IMR-90 (cell line): ENCODE data around the gene ROR2. TPM values are rescaled to one million over a fixed set of nuclear protein-coding genes. Genes with fewer than 3 reads are reported as not detected.
A peak's percentile ranks its signal among the peaks of the same experiment; 100 is the strongest.

Source experiments
- ATAC-seq: fragments of 200-7000 bp; cut with Tn5 transposase; 2 replicates; pipeline ENCODE4 v1.9.1; 2020; ENCODE audit warnings: low read depth, mild to moderate bottlenecking, moderate library complexity
- BruUV-seq: library from RNA; stranded (reverse); fragments of 400-500 nt; replicated peaks from 2 replicates; lab custom pipeline; 2021; lab: Mats Ljungman, UMichigan
- CTCF ChIA-PET: fragments of 300-600 bp; formaldehyde crosslinking; extraction: SDS; loops from one replicate; lab custom pipeline; 2021; ENCODE audit warnings: antibody characterized with exemption; lab: Yijun Ruan, JAX
- POLR2A ChIA-PET: fragments of 300-600 bp; sonication (Branson Sonifier 250); formaldehyde crosslinking; loops from one replicate; lab custom pipeline; 2022; ENCODE audit warnings: antibody characterized with exemption; ENCODE audit not compliant: unreplicated experiment; lab: Charles Lee
- DNase-seq: peaks from one replicate; pipeline ENCODE4 v3.0.0; 2013
- H2AFZ ChIP-seq: replicated peaks from 2 replicates; pipeline ENCODE3; 2013; ENCODE audit warnings: low read length, mild to moderate bottlenecking; ENCODE audit not compliant: poor library complexity
- H2AK5ac ChIP-seq: 2 replicates; pipeline ENCODE4 v1.6.1; 2013; ENCODE audit warnings: low read depth, low read length, inconsistent platforms
- H2AK9ac ChIP-seq: replicated peaks from 2 replicates; pipeline ENCODE3; 2013; ENCODE audit warnings: mild to moderate bottlenecking, low read depth, low read length, moderate library complexity; ENCODE audit not compliant: poor library complexity
- H2BK120ac ChIP-seq: 2 replicates; pipeline ENCODE4 v1.6.1; 2013; ENCODE audit warnings: low read depth, low read length, inconsistent platforms
- H2BK15ac ChIP-seq: 3 replicates; pipeline ENCODE4 v1.6.1; 2013; ENCODE audit warnings: low read depth, low read length, inconsistent platforms
- H2BK20ac ChIP-seq: 2 replicates; pipeline ENCODE4 v1.6.1; 2013; ENCODE audit warnings: low read depth, mild to moderate bottlenecking, inconsistent platforms, low read length, moderate library complexity
- H2BK5ac ChIP-seq: 2 replicates; pipeline ENCODE4 v1.6.1; 2013; ENCODE audit warnings: mild to moderate bottlenecking, low read depth, low read length, inconsistent platforms; ENCODE audit not compliant: poor library complexity, severe bottlenecking
- H3K14ac ChIP-seq: replicated peaks from 2 replicates; pipeline ENCODE4 v1.6.1; 2013; ENCODE audit warnings: low read depth, low read length, inconsistent platforms
- H3K18ac ChIP-seq: 2 replicates; pipeline ENCODE4 v1.6.1; 2013; ENCODE audit warnings: low read depth, low read length, control low read depth
- H3K23ac ChIP-seq: 2 replicates; pipeline ENCODE4 v1.6.1; 2013; ENCODE audit warnings: low read depth, low read length, inconsistent platforms
- H3K27ac ChIP-seq: 2 replicates; pipeline ENCODE4 v1.5.1; 2013; ENCODE audit warnings: mild to moderate bottlenecking, control low read depth, low read length; ENCODE audit not compliant: insufficient read depth
- H3K27me3 ChIP-seq: 2 replicates; pipeline ENCODE4 v1.6.1; 2013; ENCODE audit warnings: low read length; ENCODE audit not compliant: control insufficient read depth, insufficient read depth
- H3K36me3 ChIP-seq: 2 replicates; pipeline ENCODE4 v1.6.1; 2013; ENCODE audit warnings: low read length, mixed read lengths; ENCODE audit not compliant: control insufficient read depth, insufficient read depth
- H3K4ac ChIP-seq: 2 replicates; pipeline ENCODE4 v1.6.1; 2013; ENCODE audit warnings: low read depth, low read length, inconsistent platforms
- H3K4me1 ChIP-seq: 2 replicates; pipeline ENCODE4 v1.6.1; 2013; ENCODE audit warnings: low read length, mixed read lengths; ENCODE audit not compliant: control insufficient read depth, insufficient read depth
- H3K4me2 ChIP-seq: 2 replicates; pipeline ENCODE4 v1.6.1; 2013; ENCODE audit warnings: low read depth, mild to moderate bottlenecking, control low read depth, low read length, moderate library complexity
- H3K4me3 ChIP-seq: 2 replicates; pipeline ENCODE4 v1.5.1; 2013; ENCODE audit warnings: low read depth, mild to moderate bottlenecking, control low read depth, low read length, moderate library complexity; ENCODE audit not compliant: insufficient read depth
- H3K56ac ChIP-seq: 2 replicates; pipeline ENCODE4 v1.6.1; 2013; ENCODE audit warnings: low read length, inconsistent platforms; ENCODE audit not compliant: insufficient read depth; ENCODE audit errors: extremely low read depth
- H3K79me1 ChIP-seq, 2 experiments: 2 replicates each; pipeline ENCODE4 v1.6.1; 2013; ENCODE audit warnings: low read length in 2 of 2, inconsistent platforms in 1 of 2, low read depth in 1 of 2
- H3K9ac ChIP-seq: 2 replicates; pipeline ENCODE4 v1.6.1; 2013; ENCODE audit warnings: low read depth, low read length, control low read depth
- H3K9me1 ChIP-seq: 2 replicates; pipeline ENCODE4 v1.6.1; 2013; ENCODE audit warnings: low read length, inconsistent platforms; ENCODE audit not compliant: insufficient read depth
- H3K9me3 ChIP-seq: 2 replicates; pipeline ENCODE4 v1.6.1; 2013; ENCODE audit warnings: low read length; ENCODE audit not compliant: control insufficient read depth, insufficient read depth
- H4K20me1 ChIP-seq: 2 replicates; pipeline ENCODE4 v1.6.1; 2013; ENCODE audit warnings: low read length, inconsistent platforms; ENCODE audit not compliant: insufficient read depth
- H4K5ac ChIP-seq: 2 replicates; pipeline ENCODE4 v1.6.1; 2013; ENCODE audit warnings: mild to moderate bottlenecking, low read depth, low read length, control low read depth
- H4K8ac ChIP-seq, 2 experiments: 2 replicates each; pipeline ENCODE4 v1.6.1; 2013; ENCODE audit warnings: low read depth in 2 of 2, low read length in 2 of 2, control low read depth in 1 of 2, inconsistent platforms in 1 of 2
- H4K91ac ChIP-seq: 2 replicates; pipeline ENCODE4 v1.6.1; 2013; ENCODE audit warnings: low read depth, low read length, inconsistent platforms; ENCODE audit not compliant: insufficient read depth
- CEBPB ChIP-seq: IDR thresholded peaks from 2 replicates; pipeline ENCODE4 v1.6.1; 2012; ENCODE audit warnings: low read depth, low read length, improper control_type of control experiment
- MAFK ChIP-seq: IDR thresholded peaks from 2 replicates; pipeline ENCODE4 v1.6.1; 2012; ENCODE audit warnings: low read depth, low read length, improper control_type of control experiment
- MXI1 ChIP-seq: IDR thresholded peaks from 2 replicates; pipeline ENCODE4 v1.6.1; 2012; ENCODE audit warnings: low read depth, mild to moderate bottlenecking, low read length, moderate library complexity, borderline replicate concordance
- USF2 ChIP-seq: fragments of 150-350 bp; IDR thresholded peaks from 2 replicates; pipeline ENCODE4 v1.6.1; 2017; ENCODE audit warnings: mild to moderate bottlenecking, antibody characterized with exemption, low read length, low read depth
- WGBS, 2 experiments: methylation state at CpG; one replicate each; pipeline versions ENCODE4 v1.1.5 to v1.1.7; 2013; ENCODE audit warnings: missing lambda C conversion rate in 2 of 2; ENCODE audit not compliant: insufficient read length in 1 of 2; ENCODE audit errors: extremely low coverage in 2 of 2; 5-methylcytosine and 5-hydroxymethylcytosine counted together
- dilution Hi-C: fragments of 300-500 bp; cut with HindIII; formaldehyde crosslinking; loops from one replicate; pipeline ENCODE4 v1.14.3; 2018; ENCODE audit warnings: low sequenced_read_pairs; ENCODE audit not compliant: unreplicated experiment
- in situ Hi-C: fragments of 300-500 bp; cut with MboI; formaldehyde crosslinking; loops from 3 replicates; pipeline ENCODE4 v1.14.3; 2019; ENCODE audit warnings: low sequenced_read_pairs, inconsistent platforms, mixed read lengths
- intact Hi-C: fragments of 100-400 bp; cut with micrococcal nuclease; formaldehyde crosslinking; loops from 2 replicates; pipeline ENCODE4 v1.10.0; 2022
- polyA plus RNA-seq, 3 experiments: library from polyadenylated mRNA; depleted of rRNA; stranded (reverse); fragments of >200 nt; gene quantifications; 2 replicates each; pipeline ENCODE4 v1.2.3, GENCODE V29; 2012; ENCODE audit warnings: low replicate concordance in 1 of 3
- total RNA-seq: library from RNA; depleted of rRNA; stranded (reverse); fragments of >200 nt; gene quantifications from 2 replicates; pipeline ENCODE4 v1.2.3, GENCODE V29; 2012

ROR2 gene
- total and polyA plus RNA-seq, 2 of the 4 experiments (the other 2 are of a cell fraction), result 2.3 to 4.8 TPM

- no peak overlapping the region for H4K91ac ChIP-seq
- no peaks in the 10 kb centered on the region for H4K20me1 ChIP-seq
- H3K9me3 ChIP-seq, result no peaks in the 10 kb centered on the region; the same call in 1 of the 2 replicates
- H3K4ac ChIP-seq, result no peak overlapping the region
- no peak overlapping the region for H3K56ac ChIP-seq
- no peak overlapping the region for H2BK5ac ChIP-seq
- H2BK15ac ChIP-seq, result no peak overlapping the region
- H3K27me3 ChIP-seq, result no peaks in the 10 kb centered on the region
- DNase-seq (peak; percentile 43), ATAC-seq (peak; percentile 65)
- no peak overlapping the region for H3K4me3 ChIP-seq
- H4K5ac ChIP-seq, result no peak overlapping the region
- in situ Hi-C loops (no loop called here), intact Hi-C loops (no loop called here), dilution Hi-C loops (no loop called here)
- H2AK5ac ChIP-seq, result no peak overlapping the region
- WGBS, 2 experiments, result no CpG with 5 or more reads among the region's 2 CpGs
- H2AFZ ChIP-seq, result no peak overlapping the region
- ChIA-PET CTCF (no interaction called here), POLR2A (no interaction called here)
- H2BK120ac ChIP-seq, result no peak overlapping the region
- no TSS peak for BruUV-seq
- TF ChIP-seq MXI1 (no peak), USF2 (no peak), MAFK (no peak), CEBPB (peak; percentile 61)
- no peak overlapping the region for H3K14ac ChIP-seq
- H3K79me1 ChIP-seq, result no peaks in the 10 kb centered on the region
- 0 out of 4 replicates have a peak overlapping the region, but pooled peaks of 1 of the 2 experiments have one; percentile 20 for H4K8ac ChIP-seq
- H3K18ac ChIP-seq, result peak overlapping the region; percentile 72; the same call in 1 of the 2 replicates
- peaks cover 10% of the 10 kb centered on the region for H3K9me1 ChIP-seq
- H3K27ac ChIP-seq, result no peak overlapping the region
- no peak overlapping the region for H2BK20ac ChIP-seq
- no peak overlapping the region for H3K23ac ChIP-seq
- H3K4me1 ChIP-seq, result peaks cover 9% of the 10 kb centered on the region
- no peak overlapping the region for H3K9ac ChIP-seq
- peak overlapping the region; percentile 24; the same call in 1 of the 2 replicates for H3K4me2 ChIP-seq
- H3K36me3 ChIP-seq, result no peaks in the 10 kb centered on the region
- H2AK9ac ChIP-seq, result no peak overlapping the region
Measured at GRCh38 chr9:91530829-91531228, 419.2 kb downstream of the ROR2 start.
